HepG2 (cell line): Measurements from ENCODE around the gene FAM120C. TPM values are rescaled to one million over a fixed set of nuclear protein-coding genes. Genes with fewer than 3 reads are reported as not detected.
A peak's percentile ranks its signal among the peaks of the same experiment; 100 is the strongest.

Experiments used
- BORCS8-MEF2B ChIP-seq: sonication (generic); formaldehyde crosslinking; IDR thresholded peaks from 2 replicates; pipeline ENCODE4 v1.8.0; 2022; ENCODE audit warnings: mild to moderate bottlenecking, missing genetic modification reagents
- CCDC6 ChIP-seq: sonication (generic); formaldehyde crosslinking; IDR thresholded peaks from 2 replicates; pipeline ENCODE4 v1.8.1; 2022; ENCODE audit warnings: mild to moderate bottlenecking, missing genetic modification reagents, moderate library complexity
- CEBPB ChIP-seq: IDR thresholded peaks from 2 replicates; pipeline ENCODE4 v1.6.1; 2011; ENCODE audit warnings: low read depth, low read length, improper control_type of control experiment, borderline replicate concordance
- ERF ChIP-seq: IDR thresholded peaks from 2 replicates; pipeline ENCODE4 v1.6.1; 2018; ENCODE audit warnings: missing biosample characterization, missing genetic modification reagents
- FOXK1 ChIP-seq: sonication (generic); formaldehyde crosslinking; IDR thresholded peaks from 2 replicates; pipeline ENCODE4 v1.4.0; 2020; ENCODE audit warnings: low read depth, missing genetic modification reagents, borderline replicate concordance
- FOXK2 ChIP-seq: fragments of 450-650 bp; IDR thresholded peaks from 2 replicates; pipeline ENCODE4 v1.6.1; 2016
- HNF4G ChIP-seq, 2 experiments: sonication (generic) in 1 of 2; formaldehyde crosslinking in 1 of 2; IDR thresholded peaks; 2 replicates each; pipeline versions ENCODE4 v1.4.0 to v1.6.1; 2011 to 2020; ENCODE audit warnings: borderline replicate concordance in 2 of 2, low read depth in 2 of 2, mild to moderate bottlenecking in 2 of 2, low read length in 1 of 2, missing genetic modification reagents in 1 of 2, moderate library complexity in 1 of 2
- HOXD1 ChIP-seq: sonication (generic); formaldehyde crosslinking; IDR thresholded peaks from 2 replicates; pipeline ENCODE4 v1.5.0; 2020; ENCODE audit warnings: missing genetic modification reagents
- WIZ ChIP-seq: sonication (generic); formaldehyde crosslinking; IDR thresholded peaks from 2 replicates; pipeline ENCODE4 v1.5.1; 2020; ENCODE audit warnings: mild to moderate bottlenecking, missing genetic modification reagents
- ZNF558 ChIP-seq: sonication (generic); formaldehyde crosslinking; IDR thresholded peaks from 2 replicates; pipeline ENCODE4 v1.9.0; 2022; ENCODE audit warnings: mild to moderate bottlenecking, missing genetic modification reagents, borderline replicate concordance
- ZNF878 ChIP-seq: sonication (generic); formaldehyde crosslinking; IDR thresholded peaks from 2 replicates; pipeline ENCODE4 v1.8.1; 2023; ENCODE audit warnings: mild to moderate bottlenecking, missing genetic modification reagents, moderate library complexity
- polyA plus RNA-seq, 8 experiments: library from polyadenylated mRNA; depleted of rRNA in 3 of 8; stranded (reverse) in 7 of 8; unstranded in 1 of 8; fragments of >200 nt; fragmentation: Illumina TruSeq in 4 of 8; extraction: Trizol in 4 of 8; gene quantifications; 2 replicates each; pipeline versions ENCODE4 v1.2.1 to v1.2.3, GENCODE V29; 2011 to 2016; ENCODE audit warnings: low read depth in 4 of 8, missing spikeins in 1 of 8, mixed read lengths in 1 of 8; ENCODE audit not compliant: insufficient read depth in 1 of 8
- total RNA-seq, 5 experiments: library from RNA; depleted of rRNA; stranded (reverse); fragments of >200 nt; fragmentation: Illumina TruSeq; extraction: Trizol; gene quantifications; 2 replicates each; pipeline ENCODE4 v1.2.3, GENCODE V29; 2016; ENCODE audit warnings: low read depth in 1 of 5
- TF ChIP-seq, protein P1 (sequence below): IDR thresholded peaks from 2 replicates; pipeline ENCODE4 v1.6.1; 2012; ENCODE audit warnings: low read depth, low read length, improper control_type of control experiment
- TF ChIP-seq, protein P2 (sequence below): IDR thresholded peaks from 2 replicates; pipeline ENCODE4 v1.6.1; 2016; ENCODE audit warnings: mild to moderate bottlenecking
- TF ChIP-seq, protein P3 (sequence below): sonication (generic); formaldehyde crosslinking; IDR thresholded peaks from 2 replicates; pipeline ENCODE4 v1.9.0; 2021; ENCODE audit warnings: missing genetic modification reagents, mild to moderate bottlenecking, borderline replicate concordance
- TF ChIP-seq, protein P4 (sequence below), 2 experiments: fragments of 450-650 bp in 1 of 2; sonication (generic) in 1 of 2; formaldehyde crosslinking in 1 of 2; IDR thresholded peaks; 2 replicates each; pipeline versions ENCODE4 v1.6.1 to v1.8.0; 2016 to 2022; ENCODE audit warnings: antibody characterized with exemption in 1 of 2, mild to moderate bottlenecking in 1 of 2, missing genetic modification reagents in 1 of 2

FAM120C gene
- total and polyA plus RNA-seq, 2 of the 13 experiments (the other 11 are each of a cell fraction or from before 2014, with no cell fraction given), result 4.6 to 7.4 TPM

DNA sequence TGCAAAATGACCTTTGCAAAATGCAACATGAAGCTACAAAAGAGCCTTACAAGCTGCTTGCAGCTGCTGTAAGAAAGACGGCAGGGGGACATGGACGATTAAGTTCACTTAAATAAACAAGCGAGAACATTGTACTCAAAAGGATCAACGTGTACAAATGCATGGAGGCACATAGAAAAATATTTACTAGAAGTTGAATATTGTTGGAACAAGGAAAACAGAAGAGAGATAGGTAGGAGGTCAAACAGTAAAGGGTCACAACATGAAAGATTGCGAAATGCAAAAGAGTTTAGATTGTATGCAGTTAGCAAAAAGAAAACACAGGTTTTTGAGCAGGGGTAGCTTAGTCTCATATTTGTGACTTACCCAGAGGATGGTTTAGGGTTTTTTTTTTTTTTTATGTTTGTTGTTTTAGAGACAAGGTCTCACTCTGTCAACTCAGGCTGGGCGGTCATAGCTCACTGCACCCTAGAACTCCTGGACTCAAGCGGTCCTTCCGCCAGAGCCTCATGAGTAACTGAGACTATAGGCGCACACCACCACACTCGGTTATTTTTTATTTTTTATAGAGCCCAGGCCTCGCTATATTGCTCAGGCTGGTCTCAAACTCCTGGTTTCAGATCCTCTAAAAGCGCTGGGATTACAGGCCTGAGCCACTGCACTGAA lies 137.4 kb downstream of the FAM120C start (continued):
- TF ChIP-seq, protein P1, sequence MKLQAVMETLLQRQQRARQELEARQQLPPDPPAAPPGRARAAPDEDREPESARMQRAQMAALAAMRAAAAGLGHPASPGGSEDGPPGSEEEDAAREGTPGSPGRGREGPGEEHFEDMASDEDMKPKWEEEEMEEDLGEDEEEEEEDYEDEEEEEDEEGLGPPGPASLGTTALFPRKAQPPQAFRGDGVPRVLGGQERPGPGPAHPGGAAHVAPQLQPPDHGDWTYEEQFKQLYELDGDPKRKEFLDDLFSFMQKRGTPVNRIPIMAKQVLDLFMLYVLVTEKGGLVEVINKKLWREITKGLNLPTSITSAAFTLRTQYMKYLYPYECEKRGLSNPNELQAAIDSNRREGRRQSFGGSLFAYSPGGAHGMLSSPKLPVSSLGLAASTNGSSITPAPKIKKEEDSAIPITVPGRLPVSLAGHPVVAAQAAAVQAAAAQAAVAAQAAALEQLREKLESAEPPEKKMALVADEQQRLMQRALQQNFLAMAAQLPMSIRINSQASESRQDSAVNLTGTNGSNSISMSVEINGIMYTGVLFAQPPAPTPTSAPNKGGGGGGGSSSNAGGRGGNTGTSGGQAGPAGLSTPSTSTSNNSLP, result no peak
- TF ChIP-seq BORCS8-MEF2B (CRISPR knock-in tag), result no peak
- TF ChIP-seq, protein P2, sequence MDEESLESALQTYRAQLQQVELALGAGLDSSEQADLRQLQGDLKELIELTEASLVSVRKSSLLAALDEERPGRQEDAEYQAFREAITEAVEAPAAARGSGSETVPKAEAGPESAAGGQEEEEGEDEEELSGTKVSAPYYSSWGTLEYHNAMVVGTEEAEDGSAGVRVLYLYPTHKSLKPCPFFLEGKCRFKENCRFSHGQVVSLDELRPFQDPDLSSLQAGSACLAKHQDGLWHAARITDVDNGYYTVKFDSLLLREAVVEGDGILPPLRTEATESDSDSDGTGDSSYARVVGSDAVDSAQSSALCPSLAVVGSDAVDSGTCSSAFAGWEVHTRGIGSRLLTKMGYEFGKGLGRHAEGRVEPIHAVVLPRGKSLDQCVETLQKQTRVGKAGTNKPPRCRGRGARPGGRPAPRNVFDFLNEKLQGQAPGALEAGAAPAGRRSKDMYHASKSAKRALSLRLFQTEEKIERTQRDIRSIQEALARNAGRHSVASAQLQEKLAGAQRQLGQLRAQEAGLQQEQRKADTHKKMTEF (CRISPR knock-in tag), result peak; percentile 47; the same call in 1 of the 2 replicates
- 0 out of 2 replicates have a peak, but pooled peaks have one; percentile 21 for TF ChIP-seq FOXK1
- TF ChIP-seq CEBPB, result peak; percentile 91
- TF ChIP-seq CCDC6 (CRISPR knock-in tag), result no peak
- TF ChIP-seq HOXD1 (CRISPR knock-in tag), result no peak
- TF ChIP-seq ZNF878, result peak; percentile 32; the same call in 1 of the 2 replicates
- TF ChIP-seq HNF4G (IDR thresholded peaks at IDR 0.05; ENCODE audit: borderline replicate concordance, low read depth, low read length), result peak; percentile 16; the same call in 1 of the 2 replicates
- no peak for TF ChIP-seq HNF4G (CRISPR knock-in tag; IDR thresholded peaks at IDR 0.05; ENCODE audit: borderline replicate concordance, low read depth)
- no peak for TF ChIP-seq WIZ (CRISPR knock-in tag)
- TF ChIP-seq ERF (CRISPR knock-in tag), result no peak
- TF ChIP-seq ZNF558 (CRISPR knock-in tag), result no peak
- peak; percentile 74; the same call in 1 of the 2 replicates for TF ChIP-seq FOXK2
- TF ChIP-seq, protein P3, sequence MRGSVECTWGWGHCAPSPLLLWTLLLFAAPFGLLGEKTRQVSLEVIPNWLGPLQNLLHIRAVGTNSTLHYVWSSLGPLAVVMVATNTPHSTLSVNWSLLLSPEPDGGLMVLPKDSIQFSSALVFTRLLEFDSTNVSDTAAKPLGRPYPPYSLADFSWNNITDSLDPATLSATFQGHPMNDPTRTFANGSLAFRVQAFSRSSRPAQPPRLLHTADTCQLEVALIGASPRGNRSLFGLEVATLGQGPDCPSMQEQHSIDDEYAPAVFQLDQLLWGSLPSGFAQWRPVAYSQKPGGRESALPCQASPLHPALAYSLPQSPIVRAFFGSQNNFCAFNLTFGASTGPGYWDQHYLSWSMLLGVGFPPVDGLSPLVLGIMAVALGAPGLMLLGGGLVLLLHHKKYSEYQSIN (CRISPR knock-in tag), result no peak
- TF ChIP-seq, protein P4, sequence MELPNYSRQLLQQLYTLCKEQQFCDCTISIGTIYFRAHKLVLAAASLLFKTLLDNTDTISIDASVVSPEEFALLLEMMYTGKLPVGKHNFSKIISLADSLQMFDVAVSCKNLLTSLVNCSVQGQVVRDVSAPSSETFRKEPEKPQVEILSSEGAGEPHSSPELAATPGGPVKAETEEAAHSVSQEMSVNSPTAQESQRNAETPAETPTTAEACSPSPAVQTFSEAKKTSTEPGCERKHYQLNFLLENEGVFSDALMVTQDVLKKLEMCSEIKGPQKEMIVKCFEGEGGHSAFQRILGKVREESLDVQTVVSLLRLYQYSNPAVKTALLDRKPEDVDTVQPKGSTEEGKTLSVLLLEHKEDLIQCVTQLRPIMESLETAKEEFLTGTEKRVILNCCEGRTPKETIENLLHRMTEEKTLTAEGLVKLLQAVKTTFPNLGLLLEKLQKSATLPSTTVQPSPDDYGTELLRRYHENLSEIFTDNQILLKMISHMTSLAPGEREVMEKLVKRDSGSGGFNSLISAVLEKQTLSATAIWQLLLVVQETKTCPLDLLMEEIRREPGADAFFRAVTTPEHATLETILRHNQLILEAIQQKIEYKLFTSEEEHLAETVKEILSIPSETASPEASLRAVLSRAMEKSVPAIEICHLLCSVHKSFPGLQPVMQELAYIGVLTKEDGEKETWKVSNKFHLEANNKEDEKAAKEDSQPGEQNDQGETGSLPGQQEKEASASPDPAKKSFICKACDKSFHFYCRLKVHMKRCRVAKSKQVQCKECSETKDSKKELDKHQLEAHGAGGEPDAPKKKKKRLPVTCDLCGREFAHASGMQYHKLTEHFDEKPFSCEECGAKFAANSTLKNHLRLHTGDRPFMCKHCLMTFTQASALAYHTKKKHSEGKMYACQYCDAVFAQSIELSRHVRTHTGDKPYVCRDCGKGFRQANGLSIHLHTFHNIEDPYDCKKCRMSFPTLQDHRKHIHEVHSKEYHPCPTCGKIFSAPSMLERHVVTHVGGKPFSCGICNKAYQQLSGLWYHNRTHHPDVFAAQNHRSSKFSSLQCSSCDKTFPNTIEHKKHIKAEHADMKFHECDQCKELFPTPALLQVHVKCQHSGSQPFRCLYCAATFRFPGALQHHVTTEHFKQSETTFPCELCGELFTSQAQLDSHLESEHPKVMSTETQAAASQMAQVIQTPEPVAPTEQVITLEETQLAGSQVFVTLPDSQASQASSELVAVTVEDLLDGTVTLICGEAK (IDR thresholded peaks at IDR 0.05), result no peak
- TF ChIP-seq, protein P4 (CRISPR knock-in tag; IDR thresholded peaks at IDR 0.05), result no peak
